Neural cell (in vitro differentiated cells): Measurements from ENCODE around the gene PTRH1.

Source experiments
- CTCF ChIP-seq: fragments of 450-650 bp; IDR thresholded peaks from 2 replicates; pipeline ENCODE4 v1.5.1; 2014; ENCODE audit warnings: antibody characterized with exemption, mild to moderate bottlenecking, moderate library complexity; ENCODE audit not compliant: poor library complexity, severe bottlenecking
- EP300 ChIP-seq: fragments of 450-650 bp; conservative IDR thresholded peaks from 2 replicates; pipeline ENCODE4 v1.6.1; 2014; ENCODE audit warnings: antibody characterized with exemption, mild to moderate bottlenecking, moderate library complexity; ENCODE audit not compliant: poor library complexity, severe bottlenecking
- EZH2 ChIP-seq: fragments of 200-600, 300-800 bp; shearing (Covaris generic), sonication (generic); IDR thresholded peaks from 2 replicates; pipeline ENCODE4 v1.6.1; 2014; ENCODE audit warnings: antibody characterized with exemption, low read length, borderline replicate concordance, mild to moderate bottlenecking; ENCODE audit not compliant: insufficient read depth, poor library complexity, severe bottlenecking
- MXI1 ChIP-seq: fragments of 450-650 bp; conservative IDR thresholded peaks from 2 replicates; pipeline ENCODE4 v1.6.1; 2014; ENCODE audit warnings: antibody characterized with exemption, mild to moderate bottlenecking; ENCODE audit not compliant: poor library complexity, severe bottlenecking
- POLR2AphosphoS5 ChIP-seq: IDR thresholded peaks from 2 replicates; pipeline ENCODE4 v1.6.1; 2012
- RAD21 ChIP-seq: fragments of 450-650 bp; conservative IDR thresholded peaks from 2 replicates; pipeline ENCODE4 v1.6.1; 2014; ENCODE audit warnings: antibody characterized with exemption, mild to moderate bottlenecking, moderate library complexity
- REST ChIP-seq: IDR thresholded peaks from 2 replicates; pipeline ENCODE4 v1.6.1; 2012; ENCODE audit warnings: borderline replicate concordance

GRCh38 chr9:127698985-127699670 is 16.3 kb downstream of the PTRH1 start:
- no peak for TF ChIP-seq CTCF
- TF ChIP-seq REST: no peak
- no peak for TF ChIP-seq EP300
- TF ChIP-seq POLR2AphosphoS5: no peak
- TF ChIP-seq EZH2: no peak
- TF ChIP-seq MXI1: no peak
- TF ChIP-seq RAD21: no peak
